ENCODE data around the gene RDH8.

RDH8 gene, protein sequence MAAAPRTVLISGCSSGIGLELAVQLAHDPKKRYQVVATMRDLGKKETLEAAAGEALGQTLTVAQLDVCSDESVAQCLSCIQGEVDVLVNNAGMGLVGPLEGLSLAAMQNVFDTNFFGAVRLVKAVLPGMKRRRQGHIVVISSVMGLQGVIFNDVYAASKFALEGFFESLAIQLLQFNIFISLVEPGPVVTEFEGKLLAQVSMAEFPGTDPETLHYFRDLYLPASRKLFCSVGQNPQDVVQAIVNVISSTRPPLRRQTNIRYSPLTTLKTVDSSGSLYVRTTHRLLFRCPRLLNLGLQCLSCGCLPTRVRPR
- total RNA-seq, result 0 to 0.99 (median 0) reads per million in 17 experiments

DNA sequence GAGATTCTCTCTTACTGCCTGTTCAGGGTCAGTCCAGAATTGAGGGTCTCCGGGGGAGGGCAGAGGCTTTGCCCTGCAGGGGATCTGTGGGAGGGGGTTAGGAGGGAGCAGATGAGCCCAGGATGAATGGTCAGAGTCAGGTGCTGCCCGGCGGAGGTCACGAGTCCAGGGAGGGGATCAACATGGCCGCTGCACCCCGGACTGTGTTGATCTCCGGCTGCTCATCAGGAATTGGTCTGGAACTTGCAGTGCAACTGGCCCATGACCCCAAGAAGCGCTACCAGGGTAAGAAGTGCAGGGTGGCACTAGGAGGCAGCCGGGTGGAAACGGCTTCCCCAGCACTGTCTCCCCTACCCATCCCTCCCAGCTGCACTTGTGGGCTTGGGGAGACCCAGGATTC, at the start of gene RDH8:
Gene RDH8, plus strand, starts transcription at position 168 of the 400 bp plus-strand sequence. Its CDS starts 15 bp downstream, at position 183.
- DNase-seq, result no peak

DNA sequence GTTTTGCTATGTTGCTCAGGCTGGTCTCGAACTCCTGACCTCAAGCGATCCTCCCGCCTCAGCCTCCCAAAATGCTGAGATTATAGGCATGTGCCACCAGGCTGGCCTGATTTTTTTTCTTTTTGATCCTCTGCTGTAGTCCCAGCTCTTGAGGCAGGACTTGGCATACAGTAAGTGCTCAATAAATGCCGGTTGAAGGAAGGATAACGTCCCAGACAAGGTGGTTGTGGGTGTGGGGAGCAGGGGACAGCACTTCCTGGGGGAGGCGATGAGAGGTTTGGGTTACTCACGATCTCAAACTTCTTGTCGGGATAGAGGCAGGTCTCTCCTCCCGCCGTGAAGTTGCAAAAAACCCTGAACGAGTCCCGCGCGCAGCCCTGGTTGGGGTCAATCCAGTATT, 47.3 kb upstream of the RDH8 start:
- no peak for DNase-seq

DNA sequence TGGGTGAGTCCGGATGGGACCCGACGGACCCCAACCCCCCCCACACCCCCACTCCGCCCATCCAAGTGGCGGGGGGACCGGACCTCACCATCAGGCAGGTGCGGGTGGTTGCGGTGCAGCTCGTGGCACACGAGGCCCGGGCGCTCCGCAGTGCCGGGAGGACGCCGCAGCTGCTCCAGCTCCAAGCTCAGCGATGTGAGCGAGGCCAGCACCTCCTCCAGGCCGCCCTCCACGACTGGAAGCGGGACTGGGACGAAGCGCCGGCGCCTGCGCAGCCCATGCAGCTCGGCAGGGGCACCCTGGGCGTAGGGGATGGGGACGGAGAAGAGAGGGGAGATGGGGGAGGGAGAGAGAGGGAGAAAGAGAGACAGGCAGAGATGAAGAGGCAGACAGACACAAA, 46.8 kb upstream of the RDH8 start:
- DNase-seq, result no peak

DNA sequence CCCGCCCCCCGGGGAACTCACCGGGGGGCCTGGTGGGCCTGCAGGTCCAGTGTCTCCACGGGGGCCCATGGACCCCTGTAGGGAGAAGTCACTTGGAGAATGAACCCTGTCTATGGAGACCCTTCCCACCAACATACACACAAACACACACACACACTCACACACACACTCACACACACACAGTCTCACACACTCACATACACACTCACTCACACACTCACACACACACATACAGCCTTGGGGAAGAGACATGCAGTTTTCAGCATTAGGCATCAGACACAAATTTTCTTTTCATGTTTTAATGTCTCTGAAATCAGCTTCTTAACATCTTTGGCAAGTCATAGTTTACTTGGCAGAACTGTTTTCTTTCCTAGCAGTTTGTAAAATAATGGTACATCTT, 46.0 kb upstream of the RDH8 start:
- DNase-seq, result no peak

DNA sequence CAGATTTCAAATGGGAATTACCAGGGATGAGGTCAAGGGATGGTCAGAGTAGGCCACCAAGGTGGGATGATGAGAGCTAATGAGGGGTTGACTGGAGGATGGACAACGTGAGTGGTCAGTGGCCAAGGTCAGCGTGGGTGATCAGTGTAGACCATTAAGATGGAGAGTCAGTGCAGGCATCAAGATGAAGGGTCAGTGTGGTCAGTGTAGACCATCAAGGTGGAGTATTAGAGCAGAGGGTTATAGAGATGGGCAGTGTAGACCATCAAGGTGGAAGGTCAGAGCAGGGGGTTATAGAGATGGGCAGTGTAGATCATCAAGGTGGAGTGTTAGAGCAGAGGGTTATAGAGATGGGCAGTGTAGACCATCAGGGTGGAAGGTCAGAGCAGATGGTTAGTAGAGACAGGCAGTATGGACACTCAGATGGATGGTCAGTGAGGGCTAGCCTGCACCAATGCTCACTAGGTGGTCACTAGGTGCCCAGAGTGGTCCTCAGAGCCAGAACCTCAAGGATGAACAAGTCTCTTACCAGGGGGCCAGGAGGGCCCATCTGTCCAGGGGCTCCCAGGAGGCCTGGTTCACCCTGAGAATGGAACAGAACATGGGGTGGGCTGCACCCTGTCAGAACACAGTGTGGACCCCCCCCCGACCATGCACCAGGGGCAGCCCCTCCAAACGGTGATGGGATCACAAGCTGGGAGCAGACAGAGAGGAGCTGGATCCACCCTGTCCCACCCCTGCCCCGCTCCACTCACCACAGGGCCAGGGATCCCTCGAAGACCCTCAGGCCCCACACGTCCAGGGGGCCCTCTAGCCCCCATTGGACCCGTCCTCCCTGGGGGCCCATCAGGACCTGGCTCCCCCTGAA, 44.2 kb upstream of the RDH8 start:
- no peak for DNase-seq

DNA sequence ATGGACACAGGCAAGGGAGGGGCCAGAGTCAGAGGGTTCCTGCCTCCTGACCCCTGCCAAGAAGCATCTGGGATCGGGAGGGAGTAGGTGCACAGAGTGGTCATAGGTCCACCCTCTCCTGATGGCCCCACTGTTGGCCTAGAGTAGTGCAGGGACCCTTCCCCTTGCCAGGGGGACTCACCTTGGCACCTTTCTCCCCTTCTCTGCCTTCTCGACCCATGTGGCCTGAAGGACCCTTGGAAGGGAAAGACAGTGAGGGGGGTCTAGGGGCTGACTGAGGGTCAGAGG, 43.7 kb upstream of the RDH8 start:
- no peak for DNase-seq

DNA sequence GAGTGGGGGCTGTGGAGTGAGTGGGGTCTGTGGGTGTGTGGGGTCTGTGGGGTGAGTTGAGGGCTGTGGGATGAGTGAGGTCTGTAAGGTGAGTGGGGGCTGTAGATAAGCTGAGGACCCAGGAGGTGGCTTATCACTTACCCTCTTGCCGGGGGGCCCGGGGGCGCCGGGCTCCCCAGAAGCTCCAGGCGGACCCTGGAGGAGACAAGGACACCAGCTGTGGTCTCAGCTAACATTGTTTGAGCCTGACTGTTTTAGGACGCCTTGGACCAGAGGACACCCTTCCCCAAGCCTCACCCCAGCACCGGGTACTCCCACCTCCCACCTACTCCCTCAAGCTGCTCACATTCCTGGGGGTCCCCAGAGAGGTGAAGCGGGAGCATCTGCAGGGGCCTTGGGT, 42.8 kb upstream of the RDH8 start:
- no peak for DNase-seq

DNA sequence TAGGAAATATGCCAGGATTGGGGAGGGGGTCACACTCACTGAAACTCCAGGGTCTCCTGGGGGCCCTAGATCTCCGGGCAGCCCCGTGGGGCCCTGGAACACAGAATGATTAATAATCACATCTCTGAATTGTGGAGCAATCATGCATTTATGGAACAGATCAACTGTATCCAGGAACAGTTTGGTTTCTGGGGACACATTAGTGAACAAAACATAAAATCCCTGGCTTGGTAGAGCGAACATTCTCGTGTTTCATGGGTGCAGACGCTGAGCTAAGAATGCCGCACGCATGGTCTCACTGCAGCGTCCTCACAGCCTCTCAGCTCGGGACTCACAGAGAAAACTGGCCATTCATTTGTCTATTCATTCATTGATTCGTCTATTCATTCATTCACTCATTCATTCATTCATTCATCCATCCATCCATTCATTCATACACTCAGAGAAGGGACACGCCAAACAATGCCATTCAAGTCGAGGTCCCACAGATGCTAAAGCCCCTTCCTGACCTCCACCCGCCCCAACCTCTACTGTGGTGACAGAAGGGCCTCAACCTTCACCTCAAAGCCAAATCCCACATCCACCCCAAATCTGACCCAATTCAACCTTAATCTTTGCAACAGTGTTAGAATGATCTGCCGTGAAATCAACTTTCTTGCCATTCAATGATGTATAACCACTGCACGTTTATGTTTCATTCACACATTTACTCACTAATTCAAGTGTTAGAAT, 42.0 kb upstream of the RDH8 start:
- DNase-seq, result no peak

DNA sequence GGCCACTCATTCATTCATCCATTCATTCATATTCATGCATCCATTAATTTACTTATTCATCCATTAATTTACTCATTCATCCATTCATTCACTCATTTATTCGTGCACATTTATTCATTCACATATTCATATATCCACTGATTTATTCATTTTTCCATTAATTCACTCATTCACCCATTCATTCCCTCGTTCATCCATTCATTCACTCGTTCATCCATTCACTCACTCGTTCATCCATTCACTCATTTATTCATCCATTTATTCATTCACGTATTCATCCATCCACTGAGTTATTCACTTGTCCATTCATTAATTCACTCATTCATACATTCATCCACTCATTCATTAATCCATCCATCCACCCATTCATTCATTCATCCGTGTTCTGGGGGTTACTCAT, 41.2 kb upstream of the RDH8 start:
- no peak for DNase-seq

DNA sequence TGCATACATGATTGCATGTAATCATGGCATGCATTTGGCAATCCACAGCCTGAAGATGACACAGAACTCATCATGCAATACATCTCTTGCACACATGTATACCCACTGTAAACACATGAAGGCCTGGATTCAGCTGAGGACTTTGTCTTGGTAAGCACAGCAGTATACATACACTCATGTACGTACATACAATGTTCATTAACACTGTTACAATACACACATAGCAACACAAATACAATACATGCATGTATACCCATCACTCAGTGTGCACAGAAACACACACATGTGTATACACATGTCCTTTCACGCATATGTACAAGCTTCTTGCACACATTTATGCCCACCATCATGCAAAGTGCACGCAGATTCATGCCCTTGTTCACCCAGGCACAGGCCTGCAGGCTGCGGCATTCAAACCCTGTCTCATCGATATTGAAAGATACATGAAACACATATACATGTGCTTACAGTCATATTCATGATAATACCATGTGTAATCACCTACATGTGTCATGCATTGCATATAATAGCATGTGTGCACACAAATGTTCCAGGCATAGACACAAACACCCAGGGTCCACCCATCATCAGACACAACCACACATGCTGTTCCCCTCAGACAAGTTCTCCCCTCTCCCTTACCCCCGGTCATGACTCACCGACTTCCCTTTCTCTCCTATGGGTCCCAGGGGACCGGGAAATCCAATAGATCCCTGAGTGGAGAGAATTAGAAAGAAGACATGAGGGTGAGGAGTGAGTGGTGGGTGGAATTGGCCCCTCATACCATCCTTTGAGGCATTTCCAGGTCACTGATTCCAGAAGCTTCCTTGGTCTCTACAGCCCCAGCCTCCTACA, 31.6 kb upstream of the RDH8 start:
- DNase-seq, result no peak

DNA sequence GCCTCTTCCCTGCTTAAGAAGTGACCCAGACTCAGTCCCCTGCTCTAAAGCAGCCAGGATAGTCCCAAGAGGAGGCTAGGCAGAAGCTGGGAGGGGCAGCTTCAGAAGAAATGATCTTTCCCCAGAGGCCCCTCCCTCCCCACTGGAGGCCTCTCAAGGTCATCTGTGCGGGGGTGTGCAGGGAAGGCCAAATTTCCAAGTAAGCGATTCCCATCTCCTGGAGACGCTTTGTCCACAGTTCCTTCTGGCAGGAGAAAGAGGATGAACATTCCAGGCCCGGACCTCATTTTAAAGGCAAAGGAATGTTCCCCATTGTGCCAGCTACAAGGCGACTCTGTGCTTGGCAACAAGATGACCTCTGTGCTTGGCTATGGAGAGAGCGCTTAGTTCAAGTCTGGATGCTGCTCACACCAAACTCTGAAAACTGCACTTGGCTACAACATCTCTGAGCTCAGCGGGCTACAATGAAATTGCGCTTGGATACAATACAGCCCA, 26.4 kb upstream of the RDH8 start:
- DNase-seq, result no peak

DNA sequence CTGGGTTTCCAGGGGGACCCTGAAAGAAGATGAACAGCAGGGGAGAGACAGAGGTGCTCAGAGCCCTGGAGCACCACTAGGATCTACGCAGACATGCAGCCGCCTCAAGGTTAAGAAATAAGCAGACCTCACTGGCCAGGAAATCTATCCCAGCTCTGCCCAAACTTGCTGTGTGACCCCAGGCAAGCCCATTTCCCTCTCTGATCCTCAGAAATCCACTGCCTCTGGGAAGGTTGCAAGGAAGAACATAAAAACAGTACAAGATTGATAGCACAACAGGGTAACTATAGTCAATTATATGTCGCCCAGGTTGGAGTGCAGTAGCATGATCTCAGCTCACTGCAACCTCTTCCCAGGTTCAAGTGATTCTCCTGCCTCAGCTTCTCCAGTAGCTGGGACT, 23.8 kb upstream of the RDH8 start:
- no peak for DNase-seq

DNA sequence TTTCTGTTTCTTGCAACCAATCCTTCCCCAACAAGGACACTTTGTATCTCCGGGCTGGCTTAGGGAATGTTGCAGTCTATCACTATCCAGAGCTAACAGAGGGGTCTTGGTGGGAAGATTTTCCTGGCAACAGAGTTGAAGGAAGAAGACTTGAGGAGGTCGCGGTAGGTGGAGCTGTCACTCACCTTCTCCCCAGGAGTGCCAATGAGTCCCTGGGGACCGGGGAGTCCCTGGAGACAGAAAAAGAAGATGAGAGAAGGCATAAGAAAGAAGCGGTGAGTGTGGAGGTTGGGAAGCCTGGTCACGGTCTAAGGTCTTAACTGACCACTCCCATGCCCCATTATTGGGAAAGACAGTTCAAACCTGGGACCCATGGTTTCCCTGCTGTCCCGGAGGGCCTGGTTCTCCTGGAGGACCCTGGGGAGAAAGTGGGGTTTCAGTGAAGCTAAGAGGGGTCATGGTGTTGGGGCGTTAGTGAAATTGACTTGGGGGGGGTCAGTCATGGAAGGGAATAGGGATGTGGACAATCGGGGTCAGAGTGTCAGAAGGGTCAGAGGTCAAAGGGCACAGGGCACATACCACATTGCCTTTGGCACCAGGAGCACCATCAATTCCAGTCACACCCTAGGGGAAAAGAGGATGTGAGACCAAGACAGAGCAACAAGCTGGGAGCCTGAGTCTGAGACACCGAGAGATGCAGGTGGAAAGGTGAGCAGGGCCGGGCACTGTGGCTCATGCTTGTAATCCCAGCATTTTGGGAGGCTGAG, 21.7 kb upstream of the RDH8 start:
- no peak for DNase-seq

DNA sequence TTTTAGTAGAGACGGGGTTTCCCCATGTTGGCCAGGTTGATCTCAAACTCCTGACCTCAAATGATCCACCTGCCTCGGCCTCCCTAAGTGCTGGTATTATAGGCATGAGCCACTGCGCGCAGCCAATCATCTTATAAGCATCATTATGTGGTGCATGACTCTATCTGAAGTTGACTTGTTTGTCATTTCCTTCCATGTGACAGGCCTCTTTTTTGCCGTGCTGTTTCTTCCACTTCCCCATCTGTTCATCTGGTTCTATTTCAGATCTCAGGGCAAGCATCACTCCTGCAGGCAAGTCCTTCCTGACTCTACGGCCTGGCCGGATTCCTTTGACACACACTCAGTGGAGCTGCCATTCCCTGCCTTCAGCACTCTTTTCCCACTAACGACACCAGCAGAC, 18.2 kb upstream of the RDH8 start:
- DNase-seq, result peak in 2 of 4 experiments; percentile 7 to 28

DNA sequence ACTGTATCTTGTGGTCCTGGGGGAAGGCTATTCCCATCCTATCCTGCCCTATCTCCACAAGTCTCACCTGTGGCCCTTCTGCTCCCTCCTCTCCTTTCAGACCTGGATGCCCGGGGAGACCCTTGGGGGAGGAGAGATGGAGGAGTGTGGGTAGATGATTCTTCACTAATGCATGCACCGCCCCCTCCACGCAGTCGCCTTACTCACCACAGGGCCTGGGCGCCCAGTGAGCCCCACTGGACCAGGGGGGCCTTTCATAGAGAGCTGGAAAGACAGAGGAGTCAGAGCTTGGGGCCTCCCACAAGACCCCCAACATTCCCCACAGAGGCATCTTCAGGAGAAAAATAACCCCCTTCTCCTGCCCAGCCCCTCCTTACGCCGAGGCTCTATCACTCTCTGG, 17.3 kb upstream of the RDH8 start:
- no peak for DNase-seq

DNA sequence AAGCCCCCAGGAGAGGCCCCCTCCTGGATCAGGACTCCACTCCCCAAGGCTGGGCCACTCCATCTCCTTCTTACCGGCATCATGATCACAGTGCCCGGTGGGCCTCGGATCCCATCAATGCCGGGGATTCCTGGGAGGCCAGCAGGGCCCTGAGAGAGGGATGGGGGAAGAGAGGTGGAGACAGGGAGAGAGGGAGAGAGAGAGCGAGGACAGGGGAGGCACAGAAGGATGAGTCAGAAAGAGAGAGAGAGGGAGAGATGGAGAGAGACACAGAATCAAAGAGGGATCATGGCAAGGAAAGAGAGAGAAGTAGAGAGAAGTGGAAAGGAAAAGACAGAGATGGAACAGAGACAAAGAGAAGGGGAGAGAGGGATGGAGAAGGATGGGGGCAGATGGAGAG, 16.7 kb upstream of the RDH8 start:
- no peak for DNase-seq

DNA sequence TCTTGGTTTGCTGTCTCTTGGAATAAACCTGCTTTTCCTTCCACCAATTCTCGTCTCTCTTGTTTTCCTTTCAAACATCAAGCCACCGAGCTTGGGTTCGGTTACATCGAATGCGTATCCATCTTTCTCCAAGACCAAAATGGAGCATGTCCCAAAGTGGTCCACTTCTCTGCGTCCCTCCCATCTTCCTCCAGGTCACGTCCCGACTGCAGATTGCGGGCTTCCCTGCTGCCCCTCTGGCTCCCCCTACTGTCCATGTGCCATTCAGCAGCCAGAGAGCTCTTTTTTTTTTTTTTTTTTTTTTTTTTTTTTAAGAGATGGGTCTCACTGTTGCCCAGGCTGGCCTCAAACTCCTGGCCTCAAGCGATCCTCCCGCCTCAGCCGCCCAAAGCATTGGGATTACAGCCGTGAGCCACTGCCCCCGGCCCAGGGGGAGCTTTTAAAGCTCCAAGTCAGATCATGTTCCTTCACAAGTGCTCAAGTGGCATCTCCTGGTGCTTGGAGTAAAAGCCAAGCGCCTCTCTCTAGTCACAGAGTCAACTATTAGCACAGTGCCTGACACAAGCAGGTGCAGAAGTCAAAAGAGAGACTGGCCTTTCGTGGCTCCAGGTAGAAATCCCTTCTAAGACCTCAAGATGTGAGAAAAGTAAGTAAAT, 13.0 kb upstream of the RDH8 start:
- peak; percentile 68 to 85 (median 78) for DNase-seq

DNA sequence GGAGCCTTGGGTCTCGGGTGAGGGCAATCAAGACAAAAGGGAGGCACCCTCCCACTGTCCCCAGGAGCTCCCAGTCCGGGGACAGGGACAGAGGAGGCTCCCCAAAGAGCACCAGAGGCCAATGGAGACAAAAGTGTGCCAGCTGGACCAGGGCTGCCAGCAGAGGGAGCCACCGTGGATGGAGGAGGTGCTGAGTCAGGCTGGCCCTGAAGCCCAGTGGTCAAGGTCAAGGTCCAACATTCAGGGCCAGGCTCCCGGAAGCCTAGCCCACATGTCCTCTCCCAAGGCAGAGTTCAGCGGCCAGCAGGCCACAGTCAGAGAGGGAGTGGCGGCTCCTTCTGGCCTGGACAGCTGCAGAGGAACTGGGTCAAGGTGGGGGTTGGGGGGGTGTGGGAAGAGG, 11.4 kb upstream of the RDH8 start:
- peak in 3 of 4 experiments; percentile 25 to 49 (median 27) for DNase-seq

DNA sequence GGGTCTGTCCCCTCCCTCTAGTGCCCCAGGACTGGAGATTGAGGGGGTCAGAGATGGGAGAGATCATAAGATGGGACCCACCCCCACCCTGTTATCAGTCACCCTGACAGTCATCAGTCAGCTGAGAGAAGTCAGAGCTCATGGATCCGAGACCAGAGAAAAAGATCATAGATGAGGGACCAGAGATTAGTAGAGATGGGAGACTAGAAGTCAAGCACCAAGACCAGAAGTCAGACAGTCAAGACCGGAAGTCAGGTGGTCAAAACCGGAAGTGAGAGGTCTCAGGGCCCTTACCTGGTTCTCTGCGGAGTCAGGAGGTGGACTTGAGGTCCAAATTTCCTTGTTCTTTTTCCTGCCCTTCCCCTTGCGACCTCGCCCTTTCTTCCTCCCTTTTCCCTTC, 10.0 kb upstream of the RDH8 start:
- DNase-seq, result no peak

DNA sequence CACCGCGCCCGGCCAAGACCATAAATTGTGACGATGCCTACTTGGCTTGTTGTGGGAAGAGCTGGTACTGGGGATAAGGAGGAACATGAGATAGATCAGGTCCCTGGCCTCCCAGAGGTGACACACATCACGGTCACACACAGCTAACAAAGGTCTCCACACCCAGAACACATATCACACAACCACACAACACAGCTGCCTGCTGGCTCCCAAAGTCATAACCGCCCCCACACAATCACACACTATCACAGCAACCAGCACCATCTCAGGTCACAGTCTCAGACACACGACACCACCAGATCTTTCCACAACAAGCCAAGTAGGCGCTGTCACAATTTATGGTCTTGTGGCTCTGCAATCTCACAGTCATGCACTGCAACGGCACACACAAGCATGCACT, 8.7 kb upstream of the RDH8 start:
- no peak for DNase-seq
